IMR-90 (cell line): ENCODE results near the gene TSPEAR. TPM values are rescaled to one million over a fixed set of nuclear protein-coding genes. Genes with fewer than 3 reads are reported as not detected.

Source experiments
- ATAC-seq: fragments of 200-7000 bp; cut with Tn5 transposase; 2 replicates; pipeline ENCODE4 v1.9.1; 2020; ENCODE audit warnings: low read depth, mild to moderate bottlenecking, moderate library complexity
- BruUV-seq: library from RNA; stranded (reverse); fragments of 400-500 nt; replicated peaks from 2 replicates; lab custom pipeline; 2021; lab: Mats Ljungman, UMichigan
- CTCF ChIA-PET: fragments of 300-600 bp; formaldehyde crosslinking; extraction: SDS; loops from one replicate; lab custom pipeline; 2021; ENCODE audit warnings: antibody characterized with exemption; lab: Yijun Ruan, JAX
- POLR2A ChIA-PET: fragments of 300-600 bp; sonication (Branson Sonifier 250); formaldehyde crosslinking; loops from one replicate; lab custom pipeline; 2022; ENCODE audit warnings: antibody characterized with exemption; ENCODE audit not compliant: unreplicated experiment; lab: Charles Lee
- DNase-seq: peaks from one replicate; pipeline ENCODE4 v3.0.0; 2013
- H2AFZ ChIP-seq: replicated peaks from 2 replicates; pipeline ENCODE3; 2013; ENCODE audit warnings: low read length, mild to moderate bottlenecking; ENCODE audit not compliant: poor library complexity
- H2AK5ac ChIP-seq: 2 replicates; pipeline ENCODE4 v1.6.1; 2013; ENCODE audit warnings: low read depth, low read length, inconsistent platforms
- H2AK9ac ChIP-seq: replicated peaks from 2 replicates; pipeline ENCODE3; 2013; ENCODE audit warnings: mild to moderate bottlenecking, low read depth, low read length, moderate library complexity; ENCODE audit not compliant: poor library complexity
- H2BK120ac ChIP-seq: 2 replicates; pipeline ENCODE4 v1.6.1; 2013; ENCODE audit warnings: low read depth, low read length, inconsistent platforms
- H2BK15ac ChIP-seq: 3 replicates; pipeline ENCODE4 v1.6.1; 2013; ENCODE audit warnings: low read depth, low read length, inconsistent platforms
- H2BK20ac ChIP-seq: 2 replicates; pipeline ENCODE4 v1.6.1; 2013; ENCODE audit warnings: low read depth, mild to moderate bottlenecking, inconsistent platforms, low read length, moderate library complexity
- H2BK5ac ChIP-seq: 2 replicates; pipeline ENCODE4 v1.6.1; 2013; ENCODE audit warnings: mild to moderate bottlenecking, low read depth, low read length, inconsistent platforms; ENCODE audit not compliant: poor library complexity, severe bottlenecking
- H3K14ac ChIP-seq: replicated peaks from 2 replicates; pipeline ENCODE4 v1.6.1; 2013; ENCODE audit warnings: low read depth, low read length, inconsistent platforms
- H3K18ac ChIP-seq: 2 replicates; pipeline ENCODE4 v1.6.1; 2013; ENCODE audit warnings: low read depth, low read length, control low read depth
- H3K23ac ChIP-seq: 2 replicates; pipeline ENCODE4 v1.6.1; 2013; ENCODE audit warnings: low read depth, low read length, inconsistent platforms
- H3K27ac ChIP-seq: 2 replicates; pipeline ENCODE4 v1.5.1; 2013; ENCODE audit warnings: mild to moderate bottlenecking, control low read depth, low read length; ENCODE audit not compliant: insufficient read depth
- H3K27me3 ChIP-seq: 2 replicates; pipeline ENCODE4 v1.6.1; 2013; ENCODE audit warnings: low read length; ENCODE audit not compliant: control insufficient read depth, insufficient read depth
- H3K36me3 ChIP-seq: 2 replicates; pipeline ENCODE4 v1.6.1; 2013; ENCODE audit warnings: low read length, mixed read lengths; ENCODE audit not compliant: control insufficient read depth, insufficient read depth
- H3K4ac ChIP-seq: 2 replicates; pipeline ENCODE4 v1.6.1; 2013; ENCODE audit warnings: low read depth, low read length, inconsistent platforms
- H3K4me1 ChIP-seq: 2 replicates; pipeline ENCODE4 v1.6.1; 2013; ENCODE audit warnings: low read length, mixed read lengths; ENCODE audit not compliant: control insufficient read depth, insufficient read depth
- H3K4me2 ChIP-seq: 2 replicates; pipeline ENCODE4 v1.6.1; 2013; ENCODE audit warnings: low read depth, mild to moderate bottlenecking, control low read depth, low read length, moderate library complexity
- H3K4me3 ChIP-seq: 2 replicates; pipeline ENCODE4 v1.5.1; 2013; ENCODE audit warnings: low read depth, mild to moderate bottlenecking, control low read depth, low read length, moderate library complexity; ENCODE audit not compliant: insufficient read depth
- H3K56ac ChIP-seq: 2 replicates; pipeline ENCODE4 v1.6.1; 2013; ENCODE audit warnings: low read length, inconsistent platforms; ENCODE audit not compliant: insufficient read depth; ENCODE audit errors: extremely low read depth
- H3K79me1 ChIP-seq, 2 experiments: 2 replicates each; pipeline ENCODE4 v1.6.1; 2013; ENCODE audit warnings: low read length in 2 of 2, inconsistent platforms in 1 of 2, low read depth in 1 of 2
- H3K9ac ChIP-seq: 2 replicates; pipeline ENCODE4 v1.6.1; 2013; ENCODE audit warnings: low read depth, low read length, control low read depth
- H3K9me1 ChIP-seq: 2 replicates; pipeline ENCODE4 v1.6.1; 2013; ENCODE audit warnings: low read length, inconsistent platforms; ENCODE audit not compliant: insufficient read depth
- H3K9me3 ChIP-seq: 2 replicates; pipeline ENCODE4 v1.6.1; 2013; ENCODE audit warnings: low read length; ENCODE audit not compliant: control insufficient read depth, insufficient read depth
- H4K20me1 ChIP-seq: 2 replicates; pipeline ENCODE4 v1.6.1; 2013; ENCODE audit warnings: low read length, inconsistent platforms; ENCODE audit not compliant: insufficient read depth
- H4K5ac ChIP-seq: 2 replicates; pipeline ENCODE4 v1.6.1; 2013; ENCODE audit warnings: mild to moderate bottlenecking, low read depth, low read length, control low read depth
- H4K8ac ChIP-seq, 2 experiments: 2 replicates each; pipeline ENCODE4 v1.6.1; 2013; ENCODE audit warnings: low read depth in 2 of 2, low read length in 2 of 2, control low read depth in 1 of 2, inconsistent platforms in 1 of 2
- H4K91ac ChIP-seq: 2 replicates; pipeline ENCODE4 v1.6.1; 2013; ENCODE audit warnings: low read depth, low read length, inconsistent platforms; ENCODE audit not compliant: insufficient read depth
- MAFK ChIP-seq: IDR thresholded peaks from 2 replicates; pipeline ENCODE4 v1.6.1; 2012; ENCODE audit warnings: low read depth, low read length, improper control_type of control experiment
- POLR2A ChIP-seq: IDR thresholded peaks from 2 replicates; pipeline ENCODE4 v1.6.1; 2012; ENCODE audit warnings: mild to moderate bottlenecking, low read depth, low read length
- RCOR1 ChIP-seq: IDR thresholded peaks from 2 replicates; pipeline ENCODE4 v1.6.1; 2012; ENCODE audit warnings: mild to moderate bottlenecking, low read length, improper control_type of control experiment; ENCODE audit not compliant: insufficient replicate concordance
- USF2 ChIP-seq: fragments of 150-350 bp; IDR thresholded peaks from 2 replicates; pipeline ENCODE4 v1.6.1; 2017; ENCODE audit warnings: mild to moderate bottlenecking, antibody characterized with exemption, low read length, low read depth
- WGBS, 2 experiments: methylation state at CpG; one replicate each; pipeline versions ENCODE4 v1.1.5 to v1.1.7; 2013; ENCODE audit warnings: missing lambda C conversion rate in 2 of 2; ENCODE audit not compliant: insufficient read length in 1 of 2; ENCODE audit errors: extremely low coverage in 2 of 2; 5-methylcytosine and 5-hydroxymethylcytosine counted together
- dilution Hi-C: fragments of 300-500 bp; cut with HindIII; formaldehyde crosslinking; loops from one replicate; pipeline ENCODE4 v1.14.3; 2018; ENCODE audit warnings: low sequenced_read_pairs; ENCODE audit not compliant: unreplicated experiment
- in situ Hi-C: fragments of 300-500 bp; cut with MboI; formaldehyde crosslinking; loops from 3 replicates; pipeline ENCODE4 v1.14.3; 2019; ENCODE audit warnings: low sequenced_read_pairs, inconsistent platforms, mixed read lengths
- intact Hi-C: fragments of 100-400 bp; cut with micrococcal nuclease; formaldehyde crosslinking; loops from 2 replicates; pipeline ENCODE4 v1.10.0; 2022
- polyA plus RNA-seq, 3 experiments: library from polyadenylated mRNA; depleted of rRNA; stranded (reverse); fragments of >200 nt; gene quantifications; 2 replicates each; pipeline ENCODE4 v1.2.3, GENCODE V29; 2012; ENCODE audit warnings: low replicate concordance in 1 of 3
- total RNA-seq: library from RNA; depleted of rRNA; stranded (reverse); fragments of >200 nt; gene quantifications from 2 replicates; pipeline ENCODE4 v1.2.3, GENCODE V29; 2012

The TSPEAR gene
- total and polyA plus RNA-seq, 2 of the 4 experiments (the other 2 are of a cell fraction) = not detected

- TF ChIP-seq USF2 = no peak
Observed at GRCh38 chr21:44502171-44502958, 209.0 kb downstream of the TSPEAR start (continued).

- Histone ChIP-seq H3K27ac (no peak overlapping the region), H3K9me3 (no peaks in the 10 kb centered on the region), H3K4me3 (no peak overlapping the region), H2AFZ (no peak overlapping the region), H2BK20ac (no peak overlapping the region), H3K9ac (no peak overlapping the region), H3K4me1 (no peaks in the 10 kb centered on the region), H4K20me1 (no peaks in the 10 kb centered on the region), H2AK9ac (no peak overlapping the region), H3K14ac (no peak overlapping the region), H2BK15ac (no peak overlapping the region), H3K4me2 (no peak overlapping the region), H3K23ac (no peak overlapping the region), H4K91ac (no peak overlapping the region), H2BK5ac (no peak overlapping the region), H3K9me1 (no peaks in the 10 kb centered on the region), H3K56ac (no peak overlapping the region), H3K4ac (no peak overlapping the region), H3K27me3 (peaks cover 26% of the 10 kb centered on the region), H4K8ac (no peak overlapping the region), H3K18ac (no peak overlapping the region), H2BK120ac (no peak overlapping the region), H3K79me1 (no peaks in the 10 kb centered on the region), H4K5ac (no peak overlapping the region), H3K36me3 (no peaks in the 10 kb centered on the region), H2AK5ac (no peak overlapping the region)
- DNase-seq (no peak), ATAC-seq (no peak)
- ChIA-PET CTCF (no interaction called here), POLR2A (no interaction called here)
- dilution Hi-C loops = no loop called here
- in situ Hi-C loops = loop anchor here (25.0 kb wide), 1 partner anchor 437 kb away; the partner anchor contains the start of gene SLX9
- BruUV-seq = no TSS peak
- intact Hi-C loops = no loop called here
- 58% methylated on average over 10 of the region's 19 CpGs; no CpG with 5 or more reads in 1 of the 2 experiments for WGBS, 2 experiments
- TF ChIP-seq RCOR1 = no peak
- no peak for TF ChIP-seq POLR2A
- TF ChIP-seq MAFK = no peak
Observed at GRCh38 chr21:44500111-44500510, 211.3 kb downstream of the TSPEAR start.
